Stimulated activated naive B cell treated with anti-CD40 and anti-IgM and Interleukin-4, amounts not matched to agents 10 μg/mL and 1 μg/mL and 100 μg/mL, for 72 hours (primary cell): Measurements from ENCODE around the gene TFDP1.
A peak's percentile ranks its signal among the peaks of the same experiment; 100 is the strongest.
"Not testable (repeated sequence)": the region's sequence is repeated elsewhere in the genome, so short reads cannot be mapped to it uniquely, and the experiment has no call there.

Experiments
- ATAC-seq, 2 donors: fragments of 150-1000 bp; cut with Tn5 transposase; replicated peaks; 2 replicates each; pipeline ENCODE4 v1.10.0; 2021; ENCODE audit warnings: moderate library complexity in 1 of 2
- DNase-seq: peaks from one replicate; pipeline ENCODE4 v3.0.0; 2021
- H3K27ac Mint-ChIP-seq: one replicate; pipeline ENCODE4 v1.8.0; 2022; ENCODE audit warnings: mild to moderate bottlenecking, mixed read lengths
- H3K27me3 Mint-ChIP-seq, 2 donors: one replicate each; pipeline ENCODE4 v1.8.0; 2022; ENCODE audit warnings: mixed read lengths in 2 of 2
- H3K36me3 Mint-ChIP-seq, 2 donors: one replicate each; pipeline ENCODE4 v1.8.0; 2022; ENCODE audit warnings: mixed read lengths in 2 of 2, mild to moderate bottlenecking in 1 of 2
- H3K4me1 Mint-ChIP-seq, 2 donors: one replicate each; pipeline ENCODE4 v1.8.0; 2022; ENCODE audit warnings: mixed read lengths in 2 of 2, mild to moderate bottlenecking in 1 of 2
- H3K4me3 Mint-ChIP-seq, 2 donors: one replicate each; pipeline ENCODE4 v1.8.0; 2022; ENCODE audit warnings: mild to moderate bottlenecking in 2 of 2, mixed read lengths in 2 of 2, moderate library complexity in 1 of 2
- H3K9me3 Mint-ChIP-seq, 2 donors: one replicate each; pipeline ENCODE4 v1.8.0; 2022; ENCODE audit warnings: mixed read lengths in 2 of 2, mild to moderate bottlenecking in 1 of 2

TFDP1 gene

DNA sequence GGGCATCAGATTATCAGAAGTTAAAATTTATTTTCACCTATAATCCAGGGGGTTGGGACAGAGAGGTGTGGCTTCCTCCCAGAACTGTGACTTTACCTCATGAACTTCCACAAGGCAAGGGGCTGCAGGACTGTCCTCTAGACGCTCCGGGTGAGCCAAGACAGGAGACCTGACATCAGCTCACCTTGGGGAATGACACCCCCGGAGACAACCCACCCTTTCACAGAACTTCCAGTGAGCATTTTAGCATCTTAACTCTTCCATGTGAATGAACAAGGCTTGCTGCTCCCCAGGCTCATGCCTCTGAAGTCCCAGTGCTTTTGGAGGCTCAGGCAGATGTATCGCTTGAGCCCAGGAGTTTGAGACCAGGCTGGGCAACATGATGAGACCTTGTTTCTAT, 29.4 kb upstream of the TFDP1 start:
- H3K9me3 Mint-ChIP-seq, result no peaks in the 10 kb centered on the region
- no peaks in the 10 kb centered on the region for H3K27me3 Mint-ChIP-seq
- peaks cover 11 to 17% of the 10 kb centered on the region in 2 donors for H3K4me1 Mint-ChIP-seq
- no peak overlapping the region for H3K4me3 Mint-ChIP-seq
- ATAC-seq (no peak), DNase-seq (no peak)
- peaks cover 20 to 35% of the 10 kb centered on the region in 2 donors for H3K36me3 Mint-ChIP-seq
- H3K27ac Mint-ChIP-seq, result no peak overlapping the region

DNA sequence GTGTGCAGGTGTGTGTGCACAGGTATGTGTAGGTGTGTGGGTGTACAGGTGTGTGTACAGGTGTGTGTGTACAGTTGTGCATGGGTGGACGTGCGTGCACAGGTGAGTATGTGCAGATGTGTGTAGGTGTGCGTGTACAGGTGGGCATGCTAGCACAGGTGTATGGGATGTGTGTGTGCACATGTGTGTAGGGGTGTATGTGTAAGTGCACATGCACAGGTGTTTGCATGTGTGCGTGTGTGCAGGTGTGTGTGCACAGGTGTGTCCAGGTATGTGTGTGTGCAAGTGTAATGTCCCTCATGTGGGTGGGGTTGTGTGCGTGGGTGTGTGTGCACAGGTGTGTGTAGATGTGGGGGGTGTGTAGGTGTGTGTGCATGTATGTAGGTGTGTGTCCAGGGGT, 27.5 kb upstream of the TFDP1 start:
- ATAC-seq (peak in 1 of 2 donors; percentile 23), DNase-seq (no peak)
- Mint-ChIP-seq H3K27me3 (no peaks in the 10 kb centered on the region), H3K4me1 (peaks cover 11 to 17% of the 10 kb centered on the region in 2 donors), H3K36me3 (peaks cover 10 to 20% of the 10 kb centered on the region in 2 donors), H3K9me3 (no peaks in the 10 kb centered on the region), H3K27ac (no peak overlapping the region), H3K4me3 (no peak overlapping the region)

DNA sequence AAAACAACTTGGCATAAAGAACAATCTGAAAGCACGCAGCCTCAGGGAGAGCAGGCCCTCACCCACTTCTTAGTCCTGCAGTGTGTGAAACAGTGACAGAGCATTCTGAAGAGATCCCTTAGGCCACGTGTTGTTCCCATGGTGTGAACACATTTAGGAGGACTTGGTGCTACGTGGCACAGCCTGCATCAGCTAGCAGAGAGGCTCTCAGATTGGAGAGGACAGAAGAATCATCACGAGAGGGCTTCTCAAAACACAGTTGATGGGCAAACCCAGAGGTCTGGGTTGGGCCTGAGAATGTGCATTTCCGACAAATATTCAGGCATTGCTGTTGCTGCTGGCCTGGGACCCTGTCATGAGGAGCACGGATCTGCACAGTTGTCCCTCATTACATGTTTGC, 26.1 kb upstream of the TFDP1 start:
- no peak overlapping the region for H3K4me3 Mint-ChIP-seq
- H3K27me3 Mint-ChIP-seq, result no peaks in the 10 kb centered on the region
- no peak for ATAC-seq
- peaks cover 0 to 8% of the 10 kb centered on the region in 2 donors for H3K36me3 Mint-ChIP-seq
- H3K9me3 Mint-ChIP-seq, result no peaks in the 10 kb centered on the region
- DNase-seq, result no peak
- H3K4me1 Mint-ChIP-seq, result peaks cover 12 to 16% of the 10 kb centered on the region in 2 donors
- H3K27ac Mint-ChIP-seq, result peak overlapping the region; percentile 15

DNA sequence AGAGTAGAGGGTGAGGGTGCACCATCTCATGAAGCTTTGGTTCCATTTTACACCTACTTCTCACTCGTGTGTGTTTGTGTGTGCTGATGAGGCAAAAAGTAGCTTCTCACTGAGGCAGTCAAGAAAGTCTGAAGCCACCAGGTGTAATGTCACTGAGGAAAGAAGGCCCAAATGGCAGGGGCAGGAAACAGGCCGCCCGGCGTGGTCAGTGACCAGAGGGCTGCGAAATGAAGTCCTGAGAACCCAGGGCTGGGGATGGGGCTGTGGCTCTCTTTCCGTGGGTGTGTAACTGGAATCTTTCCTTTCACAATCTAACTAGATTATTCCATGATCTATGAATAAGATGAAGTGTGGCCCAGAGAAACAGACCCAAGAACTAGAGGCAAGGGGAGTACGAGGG, 25.5 kb upstream of the TFDP1 start:
- H3K27ac Mint-ChIP-seq, result no peak overlapping the region
- H3K27me3 Mint-ChIP-seq, result peaks cover 0 to 1% of the 10 kb centered on the region in 2 donors
- peaks cover 0 to 4% of the 10 kb centered on the region in 2 donors for H3K36me3 Mint-ChIP-seq
- ATAC-seq (no peak), DNase-seq (no peak)
- no peak overlapping the region for H3K4me3 Mint-ChIP-seq
- peaks cover 8 to 16% of the 10 kb centered on the region in 2 donors for H3K4me1 Mint-ChIP-seq
- no peaks in the 10 kb centered on the region for H3K9me3 Mint-ChIP-seq

DNA sequence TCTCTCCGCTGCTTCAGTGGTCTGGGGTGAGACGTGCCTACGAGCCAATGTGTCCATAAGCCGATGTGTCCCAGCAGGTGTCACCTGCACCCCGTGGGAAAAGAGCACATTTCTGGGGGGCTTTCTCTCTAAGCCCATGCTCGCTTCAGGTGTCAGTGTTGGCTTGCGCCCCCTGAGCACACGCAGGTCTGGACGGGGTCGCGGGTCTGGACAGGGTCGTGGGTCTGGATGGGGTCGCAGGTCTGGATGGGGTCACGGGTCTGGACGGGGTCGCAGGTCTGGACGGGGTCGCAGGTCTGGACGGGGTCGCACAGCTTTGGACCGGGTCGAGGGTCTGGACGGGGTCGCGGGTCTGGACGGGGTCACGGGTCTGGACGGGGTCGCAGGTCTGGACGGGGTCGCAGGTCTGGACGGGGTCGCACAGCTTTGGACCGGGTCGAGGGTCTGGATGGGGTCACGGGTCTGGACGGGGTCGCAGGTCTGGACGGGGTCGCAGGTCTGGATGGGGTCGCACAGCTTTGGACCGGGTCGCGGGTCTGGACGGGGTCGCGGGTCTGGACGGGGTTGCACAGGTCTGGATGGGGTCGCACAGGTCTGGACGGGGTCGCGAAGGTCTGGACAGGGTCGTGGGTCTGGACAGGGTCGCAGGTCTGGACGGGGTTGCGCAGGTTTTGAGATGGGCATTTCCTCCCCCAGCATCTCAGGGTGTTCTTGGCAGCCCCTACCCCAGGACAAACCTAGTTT, 24.5 kb upstream of the TFDP1 start:
- ATAC-seq (no peak), DNase-seq (no peak)
- H3K4me1 Mint-ChIP-seq, result peaks cover 8 to 16% of the 10 kb centered on the region in 2 donors
- no peak overlapping the region for H3K4me3 Mint-ChIP-seq
- no peaks in the 10 kb centered on the region for H3K9me3 Mint-ChIP-seq
- H3K36me3 Mint-ChIP-seq, result no peaks in the 10 kb centered on the region
- no peak overlapping the region for H3K27ac Mint-ChIP-seq
- peaks cover 10% of the 10 kb centered on the region in 2 donors for H3K27me3 Mint-ChIP-seq

DNA sequence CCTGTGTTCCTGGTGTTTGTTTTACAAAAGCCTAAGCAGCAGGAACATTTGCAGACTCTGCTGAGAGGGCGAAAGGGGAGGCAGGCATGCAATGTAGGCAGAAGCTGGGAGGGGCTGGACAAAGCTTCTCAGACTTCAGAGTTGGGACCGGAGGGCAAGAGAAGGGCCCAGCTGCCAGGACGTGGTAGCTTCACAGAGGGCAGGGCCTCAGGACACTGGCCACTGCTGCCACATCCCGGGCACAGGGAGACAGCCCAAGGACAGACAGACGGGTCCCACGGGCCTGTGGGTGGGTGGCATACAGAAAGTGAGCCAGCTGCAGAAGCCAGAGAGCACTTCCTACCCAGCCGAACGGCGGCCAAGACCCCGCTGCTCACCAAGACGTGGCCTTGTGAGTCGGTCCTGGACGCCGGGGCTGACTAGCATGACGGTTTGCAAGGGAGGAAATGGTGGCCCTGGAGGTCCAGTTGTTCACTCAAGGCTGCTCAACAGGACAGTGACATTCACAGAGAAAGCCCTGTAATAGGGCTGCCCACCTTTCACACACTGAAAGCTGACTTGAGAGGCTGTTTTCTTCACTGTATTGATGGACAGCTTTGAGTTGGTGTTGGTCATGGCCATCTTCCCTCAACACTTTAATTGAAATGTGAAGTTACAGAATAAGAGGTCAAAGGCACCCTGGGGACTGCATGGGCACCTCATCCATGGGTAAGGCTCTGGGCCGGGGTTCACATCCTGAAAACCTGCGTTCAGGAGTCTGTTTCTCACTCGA, 23.7 kb upstream of the TFDP1 start:
- peaks cover 16 to 18% of the 10 kb centered on the region in 2 donors for H3K27me3 Mint-ChIP-seq
- H3K27ac Mint-ChIP-seq, result no peak overlapping the region
- no peak overlapping the region for H3K4me3 Mint-ChIP-seq
- no peak for DNase-seq
- H3K9me3 Mint-ChIP-seq, result no peaks in the 10 kb centered on the region
- no peaks in the 10 kb centered on the region for H3K36me3 Mint-ChIP-seq
- no peak for ATAC-seq
- H3K4me1 Mint-ChIP-seq, result peaks cover 8 to 16% of the 10 kb centered on the region in 2 donors

DNA sequence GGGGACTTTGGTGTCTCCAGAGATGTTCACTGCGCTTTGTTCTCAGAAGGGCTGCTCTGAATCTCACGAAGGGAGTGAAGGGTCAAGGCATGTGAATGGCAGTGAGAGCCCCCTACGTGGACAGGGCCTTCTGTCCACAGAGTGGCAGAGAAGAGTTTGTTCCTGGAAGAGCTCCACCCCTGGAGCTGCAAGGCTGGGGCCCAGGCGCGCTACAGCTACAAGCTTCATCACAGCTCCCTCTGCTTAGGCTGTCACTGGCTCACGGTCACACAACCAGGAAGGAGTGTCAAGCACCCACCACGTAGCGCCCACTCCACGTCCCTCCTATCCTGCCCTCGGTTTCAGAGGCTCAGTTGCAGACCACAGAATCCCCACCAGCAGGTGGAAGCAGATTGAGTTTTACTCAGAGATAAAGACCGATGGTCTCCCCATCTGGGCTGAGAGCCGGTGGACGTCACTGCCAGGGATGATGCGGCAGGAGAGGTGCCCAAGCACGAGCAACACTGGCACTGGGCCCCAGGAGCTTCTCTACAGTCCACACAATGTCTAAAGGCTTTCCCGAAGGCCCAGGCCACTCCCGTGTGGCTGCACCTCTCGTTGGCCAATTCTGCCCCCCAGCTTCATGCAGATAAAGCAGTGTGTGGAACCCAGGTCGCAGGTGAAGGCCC, 23.0 kb upstream of the TFDP1 start:
- no peaks in the 10 kb centered on the region for H3K36me3 Mint-ChIP-seq
- no peak overlapping the region for H3K4me3 Mint-ChIP-seq
- no peak for DNase-seq
- H3K27me3 Mint-ChIP-seq, result peaks cover 18 to 24% of the 10 kb centered on the region in 2 donors
- peaks cover 8 to 16% of the 10 kb centered on the region in 2 donors for H3K4me1 Mint-ChIP-seq
- no peak for ATAC-seq
- no peaks in the 10 kb centered on the region for H3K9me3 Mint-ChIP-seq
- H3K27ac Mint-ChIP-seq, result no peak overlapping the region

DNA sequence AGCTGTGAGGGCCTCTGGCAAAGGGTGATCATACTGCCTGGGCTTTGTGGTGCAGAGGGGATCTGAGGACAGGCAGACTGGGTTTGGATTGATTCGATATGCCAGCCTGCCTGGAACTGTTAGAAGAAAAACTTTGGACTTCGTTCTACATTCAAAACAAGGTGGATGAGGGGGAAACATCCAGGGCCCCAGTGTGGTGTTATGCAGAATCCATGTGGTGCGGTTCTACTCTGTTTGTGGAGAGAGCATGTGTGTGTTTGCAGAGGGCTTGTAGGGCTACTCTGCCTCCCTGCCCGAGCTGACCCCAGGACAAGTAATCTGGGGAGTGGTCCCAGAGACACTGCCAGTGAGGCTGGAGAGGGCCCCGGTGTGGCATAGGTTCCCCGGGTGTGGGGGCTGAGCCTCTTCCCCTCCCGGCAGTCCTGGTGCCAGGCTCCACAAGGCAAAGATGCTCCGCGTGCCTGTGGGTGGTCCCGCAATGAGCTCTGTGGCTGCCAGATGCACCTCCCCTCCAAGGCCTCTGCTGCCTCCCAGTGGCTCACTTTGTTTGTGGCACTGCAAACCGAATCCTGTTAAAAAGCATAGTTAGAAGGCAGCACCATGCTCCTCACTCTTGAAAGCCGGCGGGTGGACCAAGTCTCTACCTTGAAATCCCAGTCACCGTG, 22.3 kb upstream of the TFDP1 start:
- Mint-ChIP-seq H3K4me3 (no peak overlapping the region), H3K9me3 (no peaks in the 10 kb centered on the region), H3K27ac (peak overlapping the region; percentile 62), H3K4me1 (peaks cover 2 to 12% of the 10 kb centered on the region in 2 donors), H3K36me3 (no peaks in the 10 kb centered on the region), H3K27me3 (peaks cover 22 to 29% of the 10 kb centered on the region in 2 donors)
- DNase-seq (no peak), ATAC-seq (peak; percentile 81 to 83)

DNA sequence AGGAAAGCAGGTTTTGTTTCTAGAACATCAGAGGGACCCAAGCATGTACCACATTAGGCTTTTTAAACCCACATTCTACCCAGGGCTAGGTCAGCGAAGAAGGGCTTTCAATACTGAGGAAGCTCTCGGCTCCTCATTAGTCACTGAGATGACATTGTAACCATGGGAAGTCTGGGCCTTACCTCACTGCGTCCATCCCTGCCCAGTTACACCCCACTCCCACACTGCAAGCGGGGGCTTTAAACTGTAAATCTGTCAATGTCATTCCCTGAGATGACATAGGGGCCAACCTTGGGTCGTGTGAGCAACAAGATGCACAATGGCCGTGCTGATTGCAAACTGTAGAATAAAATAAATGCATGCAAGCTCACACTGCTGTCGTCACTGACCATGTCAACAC, 21.7 kb upstream of the TFDP1 start:
- Mint-ChIP-seq H3K27ac (no peak overlapping the region), H3K4me3 (no peak overlapping the region), H3K9me3 (no peaks in the 10 kb centered on the region), H3K27me3 (peaks cover 23 to 30% of the 10 kb centered on the region in 2 donors), H3K4me1 (peaks cover 0 to 9% of the 10 kb centered on the region in 2 donors), H3K36me3 (no peaks in the 10 kb centered on the region)
- DNase-seq (no peak), ATAC-seq (no peak)

DNA sequence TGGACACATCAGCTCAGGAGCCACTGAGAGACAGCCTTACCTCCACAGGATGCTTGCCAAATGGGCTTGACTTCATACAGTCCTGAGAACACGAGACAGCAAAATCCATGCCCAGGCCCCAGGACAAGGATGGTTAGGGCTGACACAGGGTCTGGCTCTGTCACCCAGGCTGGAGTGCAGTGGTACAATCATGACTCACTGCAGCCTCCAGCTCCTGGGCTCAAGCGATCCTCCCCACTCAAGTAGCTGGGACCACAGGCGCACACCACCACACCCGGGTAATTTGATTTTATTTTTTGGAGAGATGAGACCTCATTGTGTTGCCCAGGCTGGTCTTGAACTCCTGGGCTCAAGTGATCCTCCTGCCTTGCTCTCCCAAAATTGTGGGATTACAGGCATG, 21.0 kb upstream of the TFDP1 start:
- DNase-seq, H3K27ac Mint-ChIP-seq, H3K36me3 Mint-ChIP-seq, H3K4me1 Mint-ChIP-seq, H3K4me3 Mint-ChIP-seq, H3K9me3 Mint-ChIP-seq, ATAC-seq: not testable (repeated sequence)
- H3K27me3 Mint-ChIP-seq, result peaks cover 28 to 37% of the 10 kb centered on the region in 2 donors

DNA sequence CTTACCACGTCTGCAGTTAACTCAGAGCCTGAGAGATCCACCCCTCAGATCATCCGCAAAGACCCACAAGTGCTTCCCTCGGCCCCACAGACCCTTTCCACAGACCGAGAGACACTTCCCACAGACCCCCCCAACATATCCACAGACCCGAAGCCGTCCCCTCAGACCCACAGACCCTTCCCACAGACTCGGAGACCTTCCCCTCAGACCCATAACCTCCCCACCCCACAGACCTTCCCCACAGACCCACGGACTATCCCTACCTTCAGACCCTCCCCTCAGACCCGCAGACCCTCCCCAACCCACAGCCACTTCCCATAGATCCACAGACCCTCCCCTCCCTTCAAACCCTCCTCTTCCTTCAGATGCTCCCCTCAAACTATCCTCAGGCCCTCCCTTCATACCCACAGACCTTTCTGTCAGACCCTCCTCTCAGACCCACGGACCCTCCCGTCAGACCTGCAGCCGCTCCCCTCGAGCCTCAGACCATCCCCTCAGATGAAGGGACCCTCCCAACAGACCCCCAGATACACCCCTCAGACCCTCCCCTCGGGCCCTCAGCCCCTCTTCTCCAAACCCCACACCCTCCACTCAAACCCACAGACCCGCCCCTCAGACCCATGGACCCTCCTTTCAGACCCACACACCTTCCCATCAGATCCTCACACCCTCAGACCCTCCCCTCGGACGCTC, 20.1 kb upstream of the TFDP1 start:
- Mint-ChIP-seq H3K9me3 (no peaks in the 10 kb centered on the region), H3K27me3 (peaks cover 35 to 45% of the 10 kb centered on the region in 2 donors), H3K27ac (no peak overlapping the region), H3K4me1 (peaks cover 0 to 5% of the 10 kb centered on the region in 2 donors), H3K4me3 (no peak overlapping the region), H3K36me3 (no peaks in the 10 kb centered on the region)
- DNase-seq (no peak), ATAC-seq (no peak)

DNA sequence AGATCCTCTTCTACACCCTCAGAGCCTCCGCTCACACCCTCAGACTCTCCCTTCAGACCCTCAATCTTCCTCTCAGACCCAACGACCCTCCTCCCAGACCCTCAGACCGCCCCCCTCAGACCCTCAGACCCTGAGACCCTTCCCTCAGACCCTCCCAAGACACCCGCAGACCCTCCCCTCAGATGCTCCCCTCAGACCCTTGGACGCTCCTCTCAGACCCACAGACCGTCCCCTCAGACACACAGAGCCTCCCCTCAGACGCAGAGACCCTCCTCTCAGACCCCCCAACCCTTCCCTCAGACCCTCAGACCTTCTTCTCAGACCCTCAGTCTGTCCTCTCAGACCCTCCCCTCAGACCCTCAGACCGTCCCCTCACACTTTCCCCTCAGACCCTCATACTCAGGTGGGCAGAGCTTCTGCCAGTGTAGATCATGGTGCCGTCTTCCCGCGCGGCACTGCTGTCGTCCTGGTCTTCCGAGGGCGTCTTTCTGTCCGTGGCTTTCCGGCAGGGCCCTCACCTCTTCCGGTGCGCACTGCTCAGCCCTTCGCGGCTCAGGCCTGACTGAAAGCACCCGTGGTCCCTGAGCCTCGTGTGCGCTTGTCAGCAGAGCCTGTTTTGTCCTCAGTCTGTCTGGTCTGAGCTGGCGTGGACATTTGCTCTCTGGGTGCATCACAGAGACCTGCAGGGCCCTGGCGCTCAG, 18.9 kb upstream of the TFDP1 start:
- Mint-ChIP-seq H3K9me3 (no peaks in the 10 kb centered on the region), H3K4me1 (peaks cover 0 to 5% of the 10 kb centered on the region in 2 donors), H3K4me3 (no peak overlapping the region), H3K27ac (no peak overlapping the region), H3K27me3 (peaks cover 35 to 51% of the 10 kb centered on the region in 2 donors), H3K36me3 (no peaks in the 10 kb centered on the region)
- ATAC-seq (no peak), DNase-seq (no peak)

DNA sequence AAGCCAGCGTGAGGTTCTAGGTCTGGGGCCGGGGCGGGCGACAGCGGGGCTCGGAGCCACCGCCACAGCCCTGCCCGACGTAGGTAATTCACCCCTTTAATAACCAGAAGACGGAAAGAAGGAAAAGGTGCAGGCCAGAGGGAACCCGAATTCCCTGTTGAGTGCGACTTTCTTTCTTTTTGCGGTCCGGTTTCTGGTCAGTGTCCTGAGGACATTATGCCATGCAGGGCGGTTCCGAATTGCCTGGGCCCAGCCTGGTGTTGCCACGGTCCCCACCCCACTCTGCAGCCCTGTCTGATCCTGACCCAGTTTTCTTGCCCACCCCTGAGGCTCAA, 18.4 kb upstream of the TFDP1 start:
- H3K36me3 Mint-ChIP-seq, result no peaks in the 10 kb centered on the region
- H3K9me3 Mint-ChIP-seq, result no peaks in the 10 kb centered on the region
- no peak overlapping the region for H3K27ac Mint-ChIP-seq
- H3K4me1 Mint-ChIP-seq, result peaks cover 0 to 5% of the 10 kb centered on the region in 2 donors
- no peak for ATAC-seq
- peaks cover 35 to 51% of the 10 kb centered on the region in 2 donors for H3K27me3 Mint-ChIP-seq
- H3K4me3 Mint-ChIP-seq, result no peak overlapping the region
- DNase-seq, result no peak
